Heart right ventricle (tissue), 16 donors: ENCODE data around the gene ZNF280A. TPM values are rescaled to one million over a fixed set of nuclear protein-coding genes. Genes with fewer than 3 reads are reported as not detected.
A peak's percentile ranks its signal among the peaks of the same experiment; 100 is the strongest.

ENCODE experiments used
- ATAC-seq, 8 donors: fragments of 200-7000 bp; cut with Tn5 transposase; one replicate each; pipeline ENCODE4 v1.9.1; 2020; ENCODE audit warnings: mild to moderate bottlenecking in 8 of 8, moderate library complexity in 8 of 8, moderate number of reproducible peaks in 1 of 8
- DNase-seq, 2 donors: peaks; one replicate each; pipeline ENCODE4 v3.0.0-alpha.2; 2020
- H3K27ac ChIP-seq, 10 donors: fragments of 200-600 bp; sonication (generic) in 2 of 10; one replicate each; pipeline versions ENCODE4 v1.5.0 to v1.8.0; 2020 to 2022; ENCODE audit warnings: mild to moderate bottlenecking in 3 of 10
- H3K27me3 ChIP-seq, 7 donors: fragments of 200-600 bp; one replicate each; pipeline ENCODE4 v1.8.0; 2021 to 2022; ENCODE audit warnings: mild to moderate bottlenecking in 2 of 7
- H3K36me3 ChIP-seq, 9 donors: fragments of 200-600 bp; sonication (generic) in 1 of 9; one replicate each; pipeline versions ENCODE4 v1.5.0 to v1.8.0; 2020 to 2022; ENCODE audit warnings: mild to moderate bottlenecking in 2 of 9
- H3K4me1 ChIP-seq, 9 donors: fragments of 200-600 bp; sonication (generic) in 1 of 9; one replicate each; pipeline versions ENCODE4 v1.5.0 to v1.8.0; 2020 to 2022; ENCODE audit warnings: mild to moderate bottlenecking in 4 of 9
- H3K4me3 ChIP-seq, 10 donors: fragments of 200-600 bp; sonication (generic) in 2 of 10; one replicate each; pipeline versions ENCODE4 v1.5.0 to v1.8.0; 2020 to 2022; ENCODE audit warnings: mild to moderate bottlenecking in 7 of 10, moderate library complexity in 2 of 10
- H3K9me3 ChIP-seq, 11 donors: fragments of 200-600 bp in 10 of 11; sonication (generic) in 2 of 11; one replicate each; pipeline versions ENCODE4 v1.5.0 to v1.8.0; 2013 to 2022; ENCODE audit warnings: mild to moderate bottlenecking in 2 of 11, control low read depth in 1 of 11, moderate library complexity in 1 of 11
- CTCF ChIP-seq, 9 donors: fragments of 200-600 bp; sonication (generic) in 2 of 9; IDR thresholded peaks; one replicate each; pipeline versions ENCODE4 v1.5.0 to v1.8.0; 2021 to 2022; ENCODE audit warnings: antibody characterized with exemption in 9 of 9, mild to moderate bottlenecking in 5 of 9, moderate library complexity in 1 of 9
- WGBS, 2 donors: extraction: QIAGEN DNeasy Blood & Tissue Kit; methylation state at CpG; one replicate each; pipeline ENCODE4 v1.1.7; 2013; ENCODE audit warnings: inconsistent platforms in 1 of 2; 5-methylcytosine and 5-hydroxymethylcytosine counted together
- intact Hi-C, 10 donors: fragments of 100-400 bp; cut with DNase I; formaldehyde crosslinking; loops; one replicate each; pipeline versions ENCODE4 v1.11.1 to v1.14.2; 2022
- long read RNA-seq, 3 donors: library from polyadenylated mRNA; unstranded; transcript quantifications; one replicate each; pipeline ENCODE4 v2.0.0, GENCODE V29; 2020 to 2021
- polyA plus RNA-seq, 2 donors: library from polyadenylated mRNA; stranded (reverse); fragments of 200-250 nt; gene quantifications; one replicate each; pipeline ENCODE4 v1.2.3, GENCODE V29; 2013
- total RNA-seq, 10 donors: library from RNA; stranded (reverse); fragmentation: NEBNext Ultra II Directional in 3 of 10; extraction: Animal tissue kit (Norgen Biotek cat#: 25700) in 3 of 10; gene quantifications; one replicate each; pipeline versions ENCODE4 v1.2.1 to v1.2.4, GENCODE V29; 2021 to 2023
- donor health status: Arrhythmogenic right ventricular cardiomyopathy.
- donor health status: ischemic (EF 13 %, LVEDD 7.1; RV severe dilation, severe dysfunction).
- donor health status: healthy with polysubstance abuse.
- donor health status: DM: no; HTN: yes; CAD: no.
- donor health status: DM: no; HTN: no; CAD: no.
- donor health status: ischemic (EF 25% LVEDD 6.9; RV normal size, moderate dysfunction).
- donor health status: ischemic (EF 25% LVEDD 5.7; RV mildly dilated, moderate dysfunction).
- donor health status: healthy.
- donor health status: DM: yes; HTN: yes; CAD: no.
- donor health status: Ischemic cardiomyopathy.
- donor health status: ischemic (EF 35%, LVEDD 5.7; RV mildly dilated, moderate dysfunction).
- donor health status: nonischemic (EF 11% LVEDD 7.7; RV severe dilation, severe dysfunction).
- donor health status: DM: yes; HTN: yes; CAD: no.
- donor health status: PGD.
- donor health status: ischemic (EF 29% LVEDD 5.4; RV normal size, mild dysfunction).
- donor health status: nonischemic (EF 23%, LVEDD 6.1; RV moderate dilation, normal function).

The ZNF280A gene, protein sequence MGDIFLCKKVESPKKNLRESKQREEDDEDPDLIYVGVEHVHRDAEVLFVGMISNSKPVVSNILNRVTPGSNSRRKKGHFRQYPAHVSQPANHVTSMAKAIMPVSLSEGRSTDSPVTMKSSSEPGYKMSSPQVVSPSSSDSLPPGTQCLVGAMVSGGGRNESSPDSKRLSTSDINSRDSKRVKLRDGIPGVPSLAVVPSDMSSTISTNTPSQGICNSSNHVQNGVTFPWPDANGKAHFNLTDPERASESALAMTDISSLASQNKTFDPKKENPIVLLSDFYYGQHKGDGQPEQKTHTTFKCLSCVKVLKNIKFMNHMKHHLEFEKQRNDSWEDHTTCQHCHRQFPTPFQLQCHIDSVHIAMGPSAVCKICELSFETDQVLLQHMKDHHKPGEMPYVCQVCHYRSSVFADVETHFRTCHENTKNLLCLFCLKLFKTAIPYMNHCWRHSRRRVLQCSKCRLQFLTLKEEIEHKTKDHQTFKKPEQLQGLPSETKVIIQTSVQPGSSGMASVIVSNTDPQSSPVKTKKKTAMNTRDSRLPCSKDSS
- total RNA-seq (not detected), polyA plus RNA-seq (not detected)
- long read RNA-seq, donor 1, result 0 reads
- long read RNA-seq, donor 2, result 0 reads
- long read RNA-seq, donor 3, result 0 reads

GRCh38 chr22:22520020-22520656, at the start of gene ZNF280A:
ZNF280A (minus strand) TSS chr22:22520270; CDS start chr22:22515630, 4,640 bp downstream.
- ATAC-seq (peak in 1 of 8 donors; percentile 31), DNase-seq (no peak)
- 62 to 69% methylated on average over 12 of the region's 12 CpGs for WGBS, 2 donors
- Histone ChIP-seq H3K4me3 (no peak within 1 kb of the TSS), H3K4me1 (no peaks in the 10 kb centered on the region), H3K9me3 (no peaks in the 10 kb centered on the region), H3K36me3 (no peaks in the 10 kb centered on the region), H3K27ac (no peak within 1 kb of the TSS), H3K27me3 (peaks cover 0 to 62% (median 24%) of the 10 kb centered on the region in 7 donors)
- intact Hi-C loops, result no loop called here
- no peak for TF ChIP-seq CTCF (IDR thresholded peaks at IDR 0.05)

- Histone ChIP-seq H3K4me3 (no peak overlapping the region), H3K9me3 (peaks cover 0 to 7% (median 0%) of the 10 kb centered on the region in 11 donors), H3K4me1 (no peaks in the 10 kb centered on the region), H3K27me3 (peaks cover 0 to 49% (median 36%) of the 10 kb centered on the region in 7 donors), H3K27ac (no peak overlapping the region), H3K36me3 (no peaks in the 10 kb centered on the region)
- intact Hi-C loops, result no loop called here
- ATAC-seq (no peak), DNase-seq (no peak)
- WGBS, 2 donors, result 74 to 86% methylated on average over 5 of the region's 5 CpGs
- TF ChIP-seq CTCF (IDR thresholded peaks at IDR 0.05), result no peak
Observed at GRCh38 chr22:22569218-22569617, 49.1 kb upstream of the ZNF280A start.

- H3K36me3 ChIP-seq, result no peaks in the 10 kb centered on the region
- no peak for TF ChIP-seq CTCF (IDR thresholded peaks at IDR 0.05)
- WGBS, 2 donors, result 86 to 94% methylated on average over 2 of the region's 2 CpGs
- peaks cover 0 to 30% (median 23%) of the 10 kb centered on the region in 7 donors for H3K27me3 ChIP-seq
- intact Hi-C loops, result no loop called here
- peaks cover 0 to 7% (median 0%) of the 10 kb centered on the region in 11 donors for H3K9me3 ChIP-seq
- ATAC-seq, result no peak
- H3K4me3 ChIP-seq, result no peak overlapping the region
- no peak for DNase-seq
- no peaks in the 10 kb centered on the region for H3K4me1 ChIP-seq
- H3K27ac ChIP-seq, result no peak overlapping the region
Observed at GRCh38 chr22:22565981-22566380, 45.9 kb upstream of the ZNF280A start.

DNA sequence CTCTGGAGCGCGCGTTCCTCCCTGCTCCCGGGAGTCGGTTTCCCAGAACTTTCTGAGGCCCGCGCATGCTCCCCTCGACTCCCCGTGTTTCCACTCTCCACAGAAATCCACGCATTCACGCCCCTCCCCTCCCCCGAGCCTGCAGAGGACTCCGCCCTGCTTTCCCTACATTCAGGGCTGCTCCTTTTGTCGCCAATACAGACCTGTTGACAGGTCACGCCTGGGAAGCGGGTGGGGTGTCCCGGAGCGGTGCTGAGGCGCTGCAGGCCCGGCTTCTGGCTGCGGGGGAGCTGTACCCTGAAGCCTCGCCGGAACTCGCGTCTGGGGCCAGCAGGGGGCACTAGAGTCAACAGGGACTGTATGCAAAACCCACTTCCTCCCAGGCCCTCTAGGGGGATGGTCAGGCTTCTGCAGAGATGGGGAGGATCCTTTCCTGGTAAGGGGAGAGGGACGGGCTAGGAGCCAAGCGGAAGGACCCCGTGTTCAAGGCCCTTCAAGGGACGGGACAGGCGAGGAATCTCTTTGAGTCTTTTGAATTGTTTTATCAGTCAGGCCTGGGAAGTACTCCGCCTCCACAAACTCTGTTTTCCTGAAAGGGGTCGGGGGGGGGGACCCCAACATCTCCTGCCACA, 39.0 kb upstream of the ZNF280A start, which contains the start of gene PRAME:
PRAME (minus strand) TSS at position 294 of the 632 bp plus-strand sequence. CDS start 2,433 bp downstream, outside the sequence.
- ATAC-seq (peak in 2 of 8 donors; percentile 48 to 56), DNase-seq (peak in 1 of 2 donors; percentile 39)
- H3K4me1 ChIP-seq, result peaks cover 0 to 10% (median 0%) of the 10 kb centered on the region in 9 donors
- no peaks in the 10 kb centered on the region for H3K36me3 ChIP-seq
- peak; percentile 12 to 71 (median 38) for TF ChIP-seq CTCF (IDR thresholded peaks at IDR 0.05)
- no peak within 1 kb of the TSS for H3K4me3 ChIP-seq
- peaks cover 0 to 2% (median 0%) of the 10 kb centered on the region in 7 donors for H3K27me3 ChIP-seq
- no peak within 1 kb of the TSS for H3K27ac ChIP-seq
- intact Hi-C loops, result no loop called here
- 50 to 53% methylated on average over 29 to 32 of the region's 32 CpGs for WGBS, 2 donors
- no peaks in the 10 kb centered on the region for H3K9me3 ChIP-seq
